Measurements from ENCODE around the gene KRTAP22-2.

The KRTAP22-2 gene

GRCh38 chr21:30541764-30542163 lies 48.4 kb downstream of the KRTAP22-2 start, which contains the start of gene KRTAP19-6:
Gene KRTAP19-6, minus strand, starts transcription at chr21:30541864. Its CDS starts 31 bp downstream, at chr21:30541833.
- Histone ChIP-seq H2AFZ (ENCODE audit: low read depth, low read length) (no peak within 1 kb of the TSS), H3K36me3 (replicated peaks; ENCODE audit: low read depth, low read length) (no peaks in the 10 kb centered on the region), H3K4me3 (ENCODE audit: low read length) (no peak within 1 kb of the TSS), H3K4me2 (ENCODE audit: low read length) (no peak within 1 kb of the TSS), H3K9ac (ENCODE audit: low read length) (no peak within 1 kb of the TSS), H3K79me2 (ENCODE audit: low read length) (no peaks in the 10 kb centered on the region), H3K27me3 (ENCODE audit: low read depth, low read length) (no peaks in the 10 kb centered on the region), H3K4me1 (ENCODE audit: low read length) (no peaks in the 10 kb centered on the region), H3K27ac (ENCODE audit: low read length) (no peak within 1 kb of the TSS), H3K9me3 (ENCODE audit: insufficient read depth, low read length) (no peaks in the 10 kb centered on the region), H4K20me1 (ENCODE audit: insufficient read depth, low read length) (no peaks in the 10 kb centered on the region)
- TF ChIP-seq EZH2phosphoT487 (IDR thresholded peaks at IDR 0.05; ENCODE audit: low read depth) (no peak), CTCF (IDR thresholded peaks at IDR 0.05; ENCODE audit: low read depth, low read length) (no peak)

Measured in OCI-LY3 (cell line).